Neuronal stem cell (in vitro differentiated cells): Measurements from ENCODE around the gene NPR2.

ENCODE experiments used
- DNase-seq: peaks from one replicate; pipeline ENCODE4 v3.0.0-alpha.2; 2013; ENCODE audit warnings: low spot score
- H2AFZ ChIP-seq: one replicate; pipeline ENCODE4 v1.6.1; 2013; ENCODE audit warnings: mild to moderate bottlenecking, low read length, inconsistent platforms
- H2AK5ac ChIP-seq: 2 replicates; pipeline ENCODE4 v1.6.1; 2013; ENCODE audit warnings: low read depth, mild to moderate bottlenecking, inconsistent platforms, low read length, moderate library complexity, mixed read lengths
- H2BK120ac ChIP-seq: 2 replicates; pipeline ENCODE4 v1.6.1; 2013; ENCODE audit warnings: low read depth, mild to moderate bottlenecking, inconsistent platforms, low read length, moderate library complexity, mixed read lengths
- H2BK12ac ChIP-seq: one replicate; pipeline ENCODE4 v1.6.1; 2013; ENCODE audit warnings: low read length, inconsistent platforms
- H2BK15ac ChIP-seq: 2 replicates; pipeline ENCODE4 v1.6.1; 2013; ENCODE audit warnings: mild to moderate bottlenecking, low read length, inconsistent platforms, mixed read lengths
- H2BK5ac ChIP-seq: one replicate; pipeline ENCODE4 v1.6.1; 2013; ENCODE audit warnings: inconsistent platforms, mild to moderate bottlenecking, low read length, moderate library complexity
- H3K14ac ChIP-seq: one replicate; pipeline ENCODE4 v1.6.1; 2013; ENCODE audit warnings: low read length, inconsistent platforms
- H3K18ac ChIP-seq: 2 replicates; pipeline ENCODE4 v1.6.1; 2013; ENCODE audit warnings: low read length, inconsistent platforms
- H3K23ac ChIP-seq: 2 replicates; pipeline ENCODE4 v1.6.1; 2013; ENCODE audit warnings: low read depth, mild to moderate bottlenecking, mixed read lengths, low read length, inconsistent platforms; ENCODE audit not compliant: poor library complexity
- H3K27ac ChIP-seq: replicated peaks from 3 replicates; pipeline ENCODE4 v1.5.1; 2013; ENCODE audit warnings: low read length, inconsistent platforms
- H3K27me3 ChIP-seq, 3 experiments: 2 replicates each; pipeline ENCODE4 v1.6.1; 2013; ENCODE audit warnings: low read length in 3 of 3, mild to moderate bottlenecking in 2 of 3, inconsistent platforms in 1 of 3, low read depth in 1 of 3, mixed read lengths in 1 of 3, moderate library complexity in 1 of 3; ENCODE audit not compliant: control insufficient read depth in 3 of 3, insufficient read depth in 3 of 3
- H3K36me3 ChIP-seq, 2 donors: replicated peaks in 1 of 2; 2 replicates each; pipeline ENCODE4 v1.6.1; 2013; ENCODE audit warnings: low read length in 2 of 2; ENCODE audit not compliant: control insufficient read depth in 2 of 2, insufficient read depth in 2 of 2
- H3K4ac ChIP-seq: 2 replicates; pipeline ENCODE4 v1.6.1; 2013; ENCODE audit warnings: inconsistent platforms, mild to moderate bottlenecking, low read length, moderate library complexity
- H3K4me1 ChIP-seq, 2 donors: 1 replicate in 1 of 2; 2 replicates in 1 of 2; pipeline ENCODE4 v1.6.1; 2013; ENCODE audit warnings: low read length in 2 of 2, low read depth in 1 of 2; ENCODE audit not compliant: control insufficient read depth in 2 of 2, insufficient read depth in 1 of 2
- H3K4me2 ChIP-seq: one replicate; pipeline ENCODE4 v1.6.1; 2013; ENCODE audit warnings: mild to moderate bottlenecking, low read length, inconsistent platforms; ENCODE audit not compliant: insufficient read depth, poor library complexity, severe bottlenecking
- H3K4me3 ChIP-seq, 2 donors: 2 replicates each; pipeline ENCODE4 v1.5.1; 2013; ENCODE audit warnings: low read length in 2 of 2, mild to moderate bottlenecking in 2 of 2, inconsistent platforms in 1 of 2, moderate library complexity in 1 of 2
- H3K79me1 ChIP-seq: one replicate; pipeline ENCODE4 v1.6.1; 2013; ENCODE audit warnings: low read depth, mild to moderate bottlenecking, inconsistent platforms, low read length, moderate library complexity
- H3K9ac ChIP-seq: one replicate; pipeline ENCODE4 v1.6.1; 2013; ENCODE audit warnings: mild to moderate bottlenecking, low read depth, low read length, inconsistent platforms; ENCODE audit not compliant: poor library complexity
- H3K9me3 ChIP-seq, 2 donors: replicated peaks in 1 of 2; 2 replicates each; pipeline versions ENCODE3 to v1.6.1; 2013; ENCODE audit warnings: low read length in 2 of 2, mild to moderate bottlenecking in 2 of 2, inconsistent platforms in 1 of 2, low read depth in 1 of 2, mixed read lengths in 1 of 2, moderate library complexity in 1 of 2; ENCODE audit not compliant: control insufficient read depth in 2 of 2, insufficient read depth in 1 of 2
- H4K8ac ChIP-seq: one replicate; pipeline ENCODE4 v1.6.1; 2013; ENCODE audit warnings: low read depth, mild to moderate bottlenecking, inconsistent platforms, low read length, moderate library complexity
- H4K91ac ChIP-seq: one replicate; pipeline ENCODE4 v1.6.1; 2013; ENCODE audit warnings: low read length, low read depth, mild to moderate bottlenecking, inconsistent platforms; ENCODE audit not compliant: poor library complexity
- WGBS, 2 donors: extraction: QIAGEN DNeasy Blood & Tissue Kit; methylation state at CpG; one replicate each; pipeline ENCODE4 v1.1.7; 2013; ENCODE audit warnings: missing lambda C conversion rate in 2 of 2, mixed read lengths in 1 of 2; ENCODE audit not compliant: insufficient read length in 2 of 2, insufficient replicate concordance in 1 of 2; ENCODE audit errors: extremely low coverage in 2 of 2; 5-methylcytosine and 5-hydroxymethylcytosine counted together

NPR2 gene

GRCh38 chr9:35844628-35845270 is 53.4 kb downstream of the NPR2 start:
- H3K4me3 ChIP-seq = no peak overlapping the region
- H3K18ac ChIP-seq = no peak overlapping the region
- no peak overlapping the region for H2BK120ac ChIP-seq
- DNase-seq = no peak
- no peak overlapping the region for H2AFZ ChIP-seq
- peaks cover 0 to 10% of the 10 kb centered on the region in 2 donors for H3K4me1 ChIP-seq
- no peak overlapping the region for H2BK12ac ChIP-seq
- H3K23ac ChIP-seq = no peak overlapping the region
- H2BK15ac ChIP-seq = no peak overlapping the region
- no CpG with 5 or more reads among the region's 7 CpGs for WGBS, 2 donors
- peaks cover 0 to 1% of the 10 kb centered on the region in 2 donors for H3K9me3 ChIP-seq
- H3K4me2 ChIP-seq = no peak overlapping the region
- peaks cover 9 to 52% of the 10 kb centered on the region in 2 donors for H3K36me3 ChIP-seq
- H4K91ac ChIP-seq = no peak overlapping the region
- no peaks in the 10 kb centered on the region for H3K79me1 ChIP-seq
- no peak overlapping the region for H2AK5ac ChIP-seq
- H3K14ac ChIP-seq = no peak overlapping the region
- no peak overlapping the region for H2BK5ac ChIP-seq
- H4K8ac ChIP-seq = no peak overlapping the region
- peaks cover 0 to 21% (median 0%) of the 10 kb centered on the region in 3 experiments for H3K27me3 ChIP-seq
- no peak overlapping the region for H3K9ac ChIP-seq
- H3K27ac ChIP-seq = no peak overlapping the region
- H3K4ac ChIP-seq = no peak overlapping the region

GRCh38 chr9:35845824-35846771 is 54.7 kb downstream of the NPR2 start:
- H3K23ac ChIP-seq = peak overlapping the region; percentile 82
- no peak for DNase-seq
- no peak overlapping the region for H2BK12ac ChIP-seq
- H2BK120ac ChIP-seq = no peak overlapping the region
- no peak overlapping the region for H2AK5ac ChIP-seq
- peak overlapping the region; percentile 42 for H2BK5ac ChIP-seq
- H3K4me3 ChIP-seq = peak overlapping the region in 1 of 2 donors; percentile 65
- H3K14ac ChIP-seq = peak overlapping the region; percentile 91
- peaks cover 0 to 10% of the 10 kb centered on the region in 2 donors for H3K4me1 ChIP-seq
- no peak overlapping the region for H4K8ac ChIP-seq
- H2AFZ ChIP-seq = no peak overlapping the region
- WGBS, 2 donors = no CpG with 5 or more reads among the region's 53 CpGs
- no peak overlapping the region for H4K91ac ChIP-seq
- peaks cover 9 to 56% of the 10 kb centered on the region in 2 donors for H3K36me3 ChIP-seq
- H2BK15ac ChIP-seq = no peak overlapping the region
- H3K9ac ChIP-seq = peak overlapping the region; percentile 74
- no peak overlapping the region for H3K4ac ChIP-seq
- no peak overlapping the region for H3K27ac ChIP-seq
- no peaks in the 10 kb centered on the region for H3K79me1 ChIP-seq
- peaks cover 0 to 21% (median 0%) of the 10 kb centered on the region in 3 experiments for H3K27me3 ChIP-seq
- H3K4me2 ChIP-seq = peak overlapping the region; percentile 45
- peaks cover 0 to 1% of the 10 kb centered on the region in 2 donors for H3K9me3 ChIP-seq
- H3K18ac ChIP-seq = peak overlapping the region; percentile 66

GRCh38 chr9:35847792-35848572 is 56.6 kb downstream of the NPR2 start:
- H3K4me1 ChIP-seq = peaks cover 0 to 10% of the 10 kb centered on the region in 2 donors
- H3K18ac ChIP-seq = no peak overlapping the region
- H2BK12ac ChIP-seq = no peak overlapping the region
- WGBS, 2 donors = no CpG with 5 or more reads among the region's 4 CpGs
- peaks cover 0 to 1% of the 10 kb centered on the region in 2 donors for H3K9me3 ChIP-seq
- no peak overlapping the region for H4K8ac ChIP-seq
- no peak overlapping the region for H2AK5ac ChIP-seq
- H4K91ac ChIP-seq = no peak overlapping the region
- no peak for DNase-seq
- no peaks in the 10 kb centered on the region for H3K79me1 ChIP-seq
- no peak overlapping the region for H3K9ac ChIP-seq
- peaks cover 9 to 44% of the 10 kb centered on the region in 2 donors for H3K36me3 ChIP-seq
- H3K14ac ChIP-seq = no peak overlapping the region
- H3K4me3 ChIP-seq = no peak overlapping the region
- no peak overlapping the region for H2BK120ac ChIP-seq
- H3K27me3 ChIP-seq = peaks cover 0 to 21% (median 0%) of the 10 kb centered on the region in 3 experiments
- H2BK5ac ChIP-seq = no peak overlapping the region
- no peak overlapping the region for H2AFZ ChIP-seq
- no peak overlapping the region for H2BK15ac ChIP-seq
- H3K23ac ChIP-seq = no peak overlapping the region
- H3K4me2 ChIP-seq = no peak overlapping the region
- H3K27ac ChIP-seq = no peak overlapping the region
- H3K4ac ChIP-seq = no peak overlapping the region
